22Rv1 (cell line): ENCODE results near the gene DND1.

Source experiments
- CTCF ChIP-seq: fragments of 450-650 bp; IDR thresholded peaks from 2 replicates; pipeline ENCODE4 v1.5.1; 2017; ENCODE audit warnings: mild to moderate bottlenecking
- ZFX ChIP-seq: fragments of 450-650 bp; IDR thresholded peaks from 2 replicates; pipeline ENCODE4 v1.6.1; 2017; ENCODE audit warnings: antibody characterized with exemption, borderline replicate concordance

DNA sequence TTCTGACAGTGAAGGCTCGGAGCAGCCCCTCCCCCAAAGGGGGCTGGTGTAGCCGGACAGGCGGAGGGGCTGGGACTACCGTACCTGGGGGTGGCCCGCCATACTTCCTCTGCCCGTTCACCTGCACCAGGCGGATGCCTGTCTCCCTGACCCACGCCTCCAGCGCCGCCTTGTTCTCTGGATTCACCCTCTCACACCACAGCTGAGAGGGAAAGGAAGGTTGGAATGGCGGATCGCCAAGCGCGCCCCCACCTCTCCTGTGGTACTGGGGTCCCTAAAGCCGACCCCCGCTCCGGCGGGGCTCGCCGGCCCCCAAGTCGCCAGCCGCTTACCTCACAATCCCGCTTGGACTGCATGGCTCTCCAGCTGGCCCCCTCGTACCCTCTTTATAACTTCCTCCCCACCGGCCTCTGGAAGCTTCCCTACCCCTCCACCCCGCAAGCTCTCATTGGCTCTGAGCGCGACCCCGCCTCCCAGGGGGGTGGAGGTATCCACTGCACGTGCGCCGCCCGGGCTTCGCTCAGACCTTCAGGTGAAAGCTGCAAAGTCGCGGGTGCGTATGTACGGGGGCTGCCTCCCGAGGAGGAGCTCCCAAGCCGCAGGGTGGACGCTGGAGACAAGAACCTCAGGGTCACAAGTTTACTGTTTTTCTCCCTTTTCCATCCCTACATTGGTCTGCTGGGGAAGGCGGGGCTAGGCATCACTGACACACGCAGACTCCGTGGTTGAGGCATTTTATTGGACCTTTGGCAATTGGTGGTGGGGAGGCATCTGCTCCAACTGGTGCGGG lies at the start of gene DND1:
- TF ChIP-seq CTCF, result no peak
- no peak for TF ChIP-seq ZFX
